ENCODE data around the gene RAPGEF4. TPM values are rescaled to one million over a fixed set of nuclear protein-coding genes. Genes with fewer than 3 reads are reported as not detected.

Gene RAPGEF4
- total RNA-seq, 1 donor: 2.6 TPM

- no peak for DNase-seq (ENCODE audit: low read depth)
- H3K4me3 ChIP-seq (ENCODE audit: low read depth, low read length): no peak overlapping the region
- TF ChIP-seq, protein P1, sequence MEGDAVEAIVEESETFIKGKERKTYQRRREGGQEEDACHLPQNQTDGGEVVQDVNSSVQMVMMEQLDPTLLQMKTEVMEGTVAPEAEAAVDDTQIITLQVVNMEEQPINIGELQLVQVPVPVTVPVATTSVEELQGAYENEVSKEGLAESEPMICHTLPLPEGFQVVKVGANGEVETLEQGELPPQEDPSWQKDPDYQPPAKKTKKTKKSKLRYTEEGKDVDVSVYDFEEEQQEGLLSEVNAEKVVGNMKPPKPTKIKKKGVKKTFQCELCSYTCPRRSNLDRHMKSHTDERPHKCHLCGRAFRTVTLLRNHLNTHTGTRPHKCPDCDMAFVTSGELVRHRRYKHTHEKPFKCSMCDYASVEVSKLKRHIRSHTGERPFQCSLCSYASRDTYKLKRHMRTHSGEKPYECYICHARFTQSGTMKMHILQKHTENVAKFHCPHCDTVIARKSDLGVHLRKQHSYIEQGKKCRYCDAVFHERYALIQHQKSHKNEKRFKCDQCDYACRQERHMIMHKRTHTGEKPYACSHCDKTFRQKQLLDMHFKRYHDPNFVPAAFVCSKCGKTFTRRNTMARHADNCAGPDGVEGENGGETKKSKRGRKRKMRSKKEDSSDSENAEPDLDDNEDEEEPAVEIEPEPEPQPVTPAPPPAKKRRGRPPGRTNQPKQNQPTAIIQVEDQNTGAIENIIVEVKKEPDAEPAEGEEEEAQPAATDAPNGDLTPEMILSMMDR (IDR thresholded peaks at IDR 0.05; ENCODE audit: insufficient read depth, low read depth, low read length): no peak
These were observed 18.0 kb downstream of the RAPGEF4 start for GRCh38 chr2:172753610-172754009.

GRCh38 chr2:172759441-172759840, 23.8 kb downstream of the RAPGEF4 start:
- TF ChIP-seq, protein P1 (IDR thresholded peaks at IDR 0.05; ENCODE audit: insufficient read depth, low read depth, low read length): no peak
- no peak for DNase-seq (ENCODE audit: low read depth)
- H3K4me3 ChIP-seq (ENCODE audit: low read depth, low read length): no peak overlapping the region

DNA sequence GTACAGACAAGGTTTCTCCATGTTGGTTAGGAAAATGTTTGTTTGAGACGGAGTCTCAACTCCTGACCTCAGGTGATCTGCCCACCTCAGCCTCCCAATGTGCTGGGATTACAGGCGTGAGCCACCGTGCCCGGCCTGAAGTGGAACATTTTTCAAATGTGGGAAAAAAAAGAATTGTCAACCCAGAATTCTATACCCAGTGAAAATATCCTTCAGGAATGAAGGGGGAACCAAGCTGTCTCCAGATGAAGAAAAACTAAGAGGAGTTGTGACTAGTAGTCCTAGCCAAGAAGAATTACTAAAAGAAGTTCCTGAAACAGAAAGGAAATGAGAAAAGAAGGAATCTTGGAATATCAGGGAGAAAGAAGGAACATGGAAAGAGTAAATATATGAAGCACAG, 25.7 kb downstream of the RAPGEF4 start:
- H3K4me3 ChIP-seq (ENCODE audit: low read depth, low read length): no peak overlapping the region
- no peak for DNase-seq (ENCODE audit: low read depth)
- TF ChIP-seq, protein P1 (IDR thresholded peaks at IDR 0.05; ENCODE audit: insufficient read depth, low read depth, low read length): no peak

- no peak overlapping the region for H3K4me3 ChIP-seq (ENCODE audit: low read depth, low read length)
- no peak for DNase-seq (ENCODE audit: low read depth)
- TF ChIP-seq, protein P1 (IDR thresholded peaks at IDR 0.05; ENCODE audit: insufficient read depth, low read depth, low read length): no peak
These were observed 26.9 kb downstream of the RAPGEF4 start for GRCh38 chr2:172762574-172762973.

DNA sequence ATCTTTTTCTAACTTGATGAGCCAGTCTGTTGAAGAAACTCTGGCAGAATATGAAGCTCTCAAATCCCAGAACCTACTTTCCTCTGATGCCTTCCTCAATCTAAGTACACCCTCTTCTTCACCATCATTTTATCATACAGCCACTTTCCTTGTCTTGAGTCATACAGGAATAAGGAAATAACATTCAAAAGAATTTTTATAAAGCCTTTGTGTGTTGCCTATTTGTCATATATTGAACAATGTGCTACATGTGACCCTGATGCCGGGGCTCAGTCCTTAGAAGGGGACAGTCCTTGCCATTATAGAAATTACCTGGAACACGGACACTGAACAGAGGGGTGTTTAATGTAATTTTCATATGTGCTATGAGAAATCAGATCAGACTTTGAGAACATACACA, 27.4 kb downstream of the RAPGEF4 start:
- no peak for DNase-seq (ENCODE audit: low read depth)
- TF ChIP-seq, protein P1 (IDR thresholded peaks at IDR 0.05; ENCODE audit: insufficient read depth, low read depth, low read length): no peak
- no peak overlapping the region for H3K4me3 ChIP-seq (ENCODE audit: low read depth, low read length)

DNA sequence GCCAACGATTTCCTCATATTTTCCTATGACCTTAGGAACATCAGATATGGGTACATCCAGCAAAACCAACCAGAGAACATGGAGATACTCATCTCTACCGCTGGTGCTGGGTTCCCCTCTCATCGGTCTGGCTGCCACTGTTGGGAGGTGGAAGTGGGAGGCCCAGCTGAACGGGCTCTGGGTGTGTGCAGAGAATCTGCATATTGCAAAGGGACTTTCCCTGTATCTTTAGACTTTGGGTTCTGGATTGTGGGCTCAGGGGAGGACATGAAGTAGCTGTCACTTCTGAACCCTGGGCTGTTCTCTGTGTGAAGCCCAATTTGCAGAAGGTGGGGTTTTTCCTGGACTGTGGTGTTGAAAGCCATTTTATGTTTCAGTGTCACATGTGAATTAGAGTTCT, 30.0 kb downstream of the RAPGEF4 start:
- no peak for DNase-seq (ENCODE audit: low read depth)
- no peak overlapping the region for H3K4me3 ChIP-seq (ENCODE audit: low read depth, low read length)
- TF ChIP-seq, protein P1 (IDR thresholded peaks at IDR 0.05; ENCODE audit: insufficient read depth, low read depth, low read length): no peak

DNA sequence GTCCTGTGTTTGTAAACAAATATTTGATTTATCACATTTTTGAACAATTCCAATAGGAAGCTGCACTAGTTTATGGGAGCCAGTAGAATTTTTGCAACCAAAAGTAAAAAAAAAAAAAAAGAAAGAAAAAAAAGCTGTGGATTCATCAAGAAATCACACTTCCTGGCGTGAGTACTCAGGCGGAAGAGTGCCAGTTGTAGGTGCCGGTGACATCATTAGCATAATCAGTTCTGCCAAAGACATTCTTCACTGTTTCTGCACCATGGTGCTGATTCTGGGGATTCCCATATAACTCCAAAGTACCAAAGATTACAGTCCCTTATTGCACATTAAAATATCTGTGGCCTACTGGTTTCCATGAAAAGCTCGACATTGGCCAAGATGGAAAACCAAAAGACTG, 32.8 kb downstream of the RAPGEF4 start:
- DNase-seq (ENCODE audit: low read depth): no peak
- TF ChIP-seq, protein P1 (IDR thresholded peaks at IDR 0.05; ENCODE audit: insufficient read depth, low read depth, low read length): no peak
- H3K4me3 ChIP-seq (ENCODE audit: low read depth, low read length): no peak overlapping the region

Data from fibroblast of villous mesenchyme (primary cell).